Lower leg skin (tissue), 4 donors: ENCODE measurements around the gene FBXL20. TPM values are rescaled to one million over a fixed set of nuclear protein-coding genes. Genes with fewer than 3 reads are reported as not detected.

Experiments used
- DNase-seq, 2 donors: peaks; one replicate each; pipeline ENCODE4 v3.0.0-alpha.2; 2019; ENCODE audit warnings: low spot score in 2 of 2
- H3K4me3 ChIP-seq: fragments of 200-600 bp; sonication (generic); 2 replicates; pipeline ENCODE4 v1.5.1; 2017; ENCODE audit warnings: mild to moderate bottlenecking, low read depth; ENCODE audit not compliant: poor library complexity, severe bottlenecking
- POLR2A ChIP-seq, 2 donors: fragments of 450-650 bp; IDR thresholded peaks; one replicate each; pipeline ENCODE4 v1.6.1; 2016 to 2017; ENCODE audit warnings: antibody characterized with exemption in 2 of 2, mild to moderate bottlenecking in 1 of 2, moderate library complexity in 1 of 2
- WGBS, 2 donors: methylation state at CpG; one replicate each; pipeline ENCODE4 v1.1.5; 2018; 5-methylcytosine and 5-hydroxymethylcytosine counted together
- intact Hi-C: fragments of 100-400 bp; cut with DNase I; formaldehyde crosslinking; loops from one replicate; pipeline ENCODE4 v1.15.0; 2023; ENCODE audit warnings: low total_unique reads
- total RNA-seq, 4 donors: library from RNA; depleted of rRNA; stranded (reverse); fragments of >200 nt; gene quantifications; one replicate each; pipeline ENCODE4 v1.1.0, GENCODE V29; 2016
- TF ChIP-seq, protein P1 (sequence below), 3 donors: fragments of 450-650 bp; IDR thresholded peaks; one replicate each; pipeline ENCODE4 v1.5.1; 2016; ENCODE audit warnings: antibody characterized with exemption in 3 of 3, mild to moderate bottlenecking in 3 of 3, moderate library complexity in 2 of 3

The FBXL20 gene
- total RNA-seq, 4 donors from 2014 or later = 20.5 to 45.2 (median 30.8) TPM

DNA sequence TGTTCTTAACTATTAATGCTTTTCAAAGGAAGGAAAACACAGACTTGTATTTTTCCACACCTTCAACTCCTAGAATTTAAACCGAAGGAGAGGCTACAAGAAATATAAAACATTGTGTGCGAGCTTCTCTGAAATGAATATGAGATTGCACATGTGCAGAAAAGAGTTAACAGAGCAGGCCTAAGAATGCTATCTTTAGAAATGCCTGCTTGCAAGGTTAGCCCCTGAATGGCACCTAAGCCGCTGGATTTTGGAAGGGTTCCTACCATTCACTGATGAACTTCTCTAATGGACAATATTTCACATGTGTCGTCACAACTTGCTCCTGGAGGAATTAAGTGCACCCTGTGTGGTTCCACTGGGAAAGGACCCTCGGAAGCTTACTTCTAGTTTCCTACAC, 69.3 kb downstream of the FBXL20 start:
- no peak overlapping the region for H3K4me3 ChIP-seq
- TF ChIP-seq, protein P1, sequence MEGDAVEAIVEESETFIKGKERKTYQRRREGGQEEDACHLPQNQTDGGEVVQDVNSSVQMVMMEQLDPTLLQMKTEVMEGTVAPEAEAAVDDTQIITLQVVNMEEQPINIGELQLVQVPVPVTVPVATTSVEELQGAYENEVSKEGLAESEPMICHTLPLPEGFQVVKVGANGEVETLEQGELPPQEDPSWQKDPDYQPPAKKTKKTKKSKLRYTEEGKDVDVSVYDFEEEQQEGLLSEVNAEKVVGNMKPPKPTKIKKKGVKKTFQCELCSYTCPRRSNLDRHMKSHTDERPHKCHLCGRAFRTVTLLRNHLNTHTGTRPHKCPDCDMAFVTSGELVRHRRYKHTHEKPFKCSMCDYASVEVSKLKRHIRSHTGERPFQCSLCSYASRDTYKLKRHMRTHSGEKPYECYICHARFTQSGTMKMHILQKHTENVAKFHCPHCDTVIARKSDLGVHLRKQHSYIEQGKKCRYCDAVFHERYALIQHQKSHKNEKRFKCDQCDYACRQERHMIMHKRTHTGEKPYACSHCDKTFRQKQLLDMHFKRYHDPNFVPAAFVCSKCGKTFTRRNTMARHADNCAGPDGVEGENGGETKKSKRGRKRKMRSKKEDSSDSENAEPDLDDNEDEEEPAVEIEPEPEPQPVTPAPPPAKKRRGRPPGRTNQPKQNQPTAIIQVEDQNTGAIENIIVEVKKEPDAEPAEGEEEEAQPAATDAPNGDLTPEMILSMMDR (IDR thresholded peaks at IDR 0.05) = no peak
- 85 to 94% methylated on average over 5 of the region's 5 CpGs for WGBS, 2 donors
- intact Hi-C loops = no loop called here
- no peak for DNase-seq

DNA sequence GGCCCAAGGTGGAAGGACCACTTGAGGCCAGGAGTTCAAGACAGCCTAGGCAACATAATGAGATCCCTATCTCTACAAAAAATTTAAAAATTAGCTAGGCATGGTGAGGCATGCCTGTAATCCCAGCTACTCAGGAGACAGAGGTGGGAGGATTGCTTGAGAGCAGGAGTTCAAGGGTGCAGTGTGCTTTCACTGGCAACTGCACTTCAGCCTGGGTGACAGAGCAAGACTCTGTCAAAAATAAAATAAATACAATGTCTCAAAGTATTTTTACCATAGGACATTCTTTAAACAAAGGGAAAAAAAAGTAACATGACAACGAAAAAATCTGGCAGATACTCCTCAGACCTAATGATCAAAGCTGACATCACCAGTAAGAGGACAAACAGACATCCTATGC, 72.6 kb downstream of the FBXL20 start:
- 59 to 64% methylated on average over 1 of the region's 1 CpG for WGBS, 2 donors
- intact Hi-C loops = no loop called here
- H3K4me3 ChIP-seq = no peak overlapping the region
- no peak for DNase-seq
- TF ChIP-seq, protein P1 (IDR thresholded peaks at IDR 0.05) = no peak
- TF ChIP-seq POLR2A (IDR thresholded peaks at IDR 0.05) = no peak

- intact Hi-C loops = no loop called here
- TF ChIP-seq POLR2A (IDR thresholded peaks at IDR 0.05) = no peak
- TF ChIP-seq, protein P1 (IDR thresholded peaks at IDR 0.05) = no peak
- no peak for DNase-seq
- WGBS, 2 donors = 89 to 92% methylated on average over 4 of the region's 4 CpGs
- H3K4me3 ChIP-seq = no peak overlapping the region
These were observed 74.3 kb downstream of the FBXL20 start for GRCh38 chr17:39327109-39327508.

DNA sequence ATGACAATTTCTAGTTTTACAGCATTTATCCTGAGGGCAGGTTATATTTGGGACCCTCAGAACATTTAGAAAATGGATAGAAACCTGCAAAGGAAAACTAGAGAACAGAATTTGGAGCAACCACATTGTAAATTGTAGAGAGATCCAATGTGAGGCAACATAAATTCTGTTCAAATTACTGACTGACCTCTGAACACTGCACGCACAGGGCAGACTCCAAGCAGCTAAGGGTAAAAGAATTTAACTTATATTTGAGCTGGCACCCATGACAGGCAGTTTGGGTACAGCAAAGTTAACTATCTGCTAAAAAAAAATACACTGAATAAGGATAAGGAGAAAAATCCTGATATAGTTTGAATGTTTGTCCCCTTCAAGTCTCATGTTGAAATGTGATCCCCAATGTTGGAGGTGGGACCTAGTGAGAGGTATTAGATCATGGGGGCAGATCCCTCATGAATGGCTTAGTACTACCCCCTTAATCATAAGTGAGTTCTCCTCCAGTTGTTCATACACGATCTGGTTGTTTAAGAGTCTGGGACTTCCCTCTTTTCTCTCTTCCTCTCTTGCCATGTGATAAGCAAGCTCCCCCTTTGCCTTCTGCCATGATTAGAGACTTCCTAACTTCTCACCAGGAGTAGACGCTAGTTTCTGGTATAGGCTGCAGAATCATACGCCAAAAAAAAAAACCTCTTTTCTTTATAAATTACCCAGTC, 75.7 kb downstream of the FBXL20 start:
- H3K4me3 ChIP-seq = no peak overlapping the region
- DNase-seq = no peak
- no peak for TF ChIP-seq POLR2A (IDR thresholded peaks at IDR 0.05)
- TF ChIP-seq, protein P1 (IDR thresholded peaks at IDR 0.05) = no peak
- WGBS, 2 donors = 82 to 84% methylated on average over 4 of the region's 4 CpGs
- intact Hi-C loops = no loop called here

DNA sequence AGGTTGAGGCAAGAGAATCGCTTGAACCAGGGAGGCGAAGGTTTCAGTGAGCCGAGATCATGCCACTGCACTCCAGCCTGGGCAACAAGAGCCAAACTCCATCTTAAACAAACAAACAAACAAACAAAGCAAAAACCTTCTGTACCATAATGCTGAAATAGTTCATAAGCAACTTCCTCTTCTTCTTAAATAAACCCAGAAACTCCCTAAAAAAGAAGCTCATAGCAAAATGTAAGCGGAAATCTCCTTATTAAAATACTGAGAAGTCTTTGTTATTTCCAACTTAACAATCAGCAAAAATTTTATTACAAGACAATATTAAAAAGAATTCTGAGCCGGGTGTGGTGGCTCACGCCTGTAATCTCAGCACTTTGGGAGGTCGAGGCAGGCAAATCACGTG, 82.8 kb downstream of the FBXL20 start:
- no peak for DNase-seq
- intact Hi-C loops = no loop called here
- no peak overlapping the region for H3K4me3 ChIP-seq
- TF ChIP-seq POLR2A (IDR thresholded peaks at IDR 0.05) = no peak
- TF ChIP-seq, protein P1 (IDR thresholded peaks at IDR 0.05) = no peak
- 91 to 92% methylated on average over 8 of the region's 8 CpGs for WGBS, 2 donors
